Astrocyte of the spinal cord (primary cell): Measurements from ENCODE around the gene ZNF316.
"Not testable (repeated sequence)": the region's sequence is repeated elsewhere in the genome, so short reads cannot be mapped to it uniquely, and the experiment has no call there.

Experiments used
- DNase-seq: peaks from one replicate; pipeline ENCODE4 v3.0.0; 2011; ENCODE audit warnings: low read depth, low spot score
- H3K4me3 ChIP-seq: 2 replicates; pipeline ENCODE4 v1.5.1; 2011; ENCODE audit warnings: low read depth, mild to moderate bottlenecking, low read length, moderate library complexity
- CTCF ChIP-seq: IDR thresholded peaks from 2 replicates; pipeline ENCODE4 v1.5.1; 2012; ENCODE audit warnings: low read depth, mild to moderate bottlenecking, low read length, inconsistent platforms
- in situ Hi-C: cut with HindIII; loops from 2 replicates; pipeline ENCODE4 v1.10.0; 2017; ENCODE audit warnings: low sequenced_read_pairs

ZNF316 gene

DNA sequence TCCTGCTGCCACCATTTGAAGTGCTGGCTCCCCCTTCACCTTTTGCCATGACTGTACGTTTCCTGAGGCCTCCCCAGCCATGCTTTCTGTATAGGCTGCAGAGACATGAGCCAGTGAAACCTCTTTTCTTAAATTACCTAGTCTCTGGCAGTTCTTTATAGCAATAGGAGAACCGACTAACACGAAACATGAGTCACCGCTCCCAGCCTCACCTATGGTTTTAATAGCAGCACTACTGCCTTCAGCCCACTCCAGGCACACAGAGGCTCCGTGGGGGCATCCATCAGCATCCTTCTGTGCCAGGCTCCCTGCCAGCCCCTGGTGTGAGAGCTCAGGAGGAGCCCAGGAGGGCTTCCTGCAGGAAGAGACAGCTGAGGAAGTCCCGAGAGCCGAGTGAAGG, 5.5 kb upstream of the ZNF316 start:
- H3K4me3 ChIP-seq = no peak overlapping the region
- TF ChIP-seq CTCF = no peak
- no peak for DNase-seq
- in situ Hi-C loops = no loop called here

- no peak overlapping the region for H3K4me3 ChIP-seq
- TF ChIP-seq CTCF = no peak
- no peak for DNase-seq
- in situ Hi-C loops = no loop called here
Observed at GRCh38 chr7:6634021-6634420, 3.1 kb upstream of the ZNF316 start.

DNA sequence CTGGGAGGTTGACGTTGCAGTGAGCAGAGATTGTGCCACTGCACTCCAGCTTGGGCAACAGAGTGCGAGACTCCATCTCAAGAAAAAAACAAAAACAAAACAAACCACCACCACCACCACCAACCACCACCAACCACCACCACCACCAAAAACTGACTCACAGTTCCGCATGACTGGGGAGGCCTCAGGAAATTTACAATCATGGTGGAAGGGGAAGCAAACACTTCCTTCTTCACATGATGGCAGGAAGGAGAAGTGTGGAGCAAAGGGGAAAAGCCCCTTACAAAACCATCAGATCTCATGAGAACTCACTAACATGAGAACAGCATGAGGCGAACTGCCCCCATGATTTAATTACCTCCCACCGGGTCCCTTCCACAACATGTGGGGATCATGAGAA, 2.1 kb upstream of the ZNF316 start:
- in situ Hi-C loops, DNase-seq, H3K4me3 ChIP-seq: not testable (repeated sequence)

GRCh38 chr7:6637544-6638229, 569 bp downstream of the ZNF316 start:
- in situ Hi-C loops = no loop called here
- TF ChIP-seq CTCF = peak; percentile 26
- peak overlapping the region; percentile 59 for H3K4me3 ChIP-seq
- peak; percentile 7 for DNase-seq

- no peak for TF ChIP-seq CTCF
- DNase-seq = no peak
- H3K4me3 ChIP-seq = no peak overlapping the region
- in situ Hi-C loops = no loop called here
Observed at GRCh38 chr7:6639032-6639431, 1.9 kb downstream of the ZNF316 start.

- in situ Hi-C loops = no loop called here
- no peak for DNase-seq
Observed at GRCh38 chr7:6639627-6640026, 2.5 kb downstream of the ZNF316 start.

DNA sequence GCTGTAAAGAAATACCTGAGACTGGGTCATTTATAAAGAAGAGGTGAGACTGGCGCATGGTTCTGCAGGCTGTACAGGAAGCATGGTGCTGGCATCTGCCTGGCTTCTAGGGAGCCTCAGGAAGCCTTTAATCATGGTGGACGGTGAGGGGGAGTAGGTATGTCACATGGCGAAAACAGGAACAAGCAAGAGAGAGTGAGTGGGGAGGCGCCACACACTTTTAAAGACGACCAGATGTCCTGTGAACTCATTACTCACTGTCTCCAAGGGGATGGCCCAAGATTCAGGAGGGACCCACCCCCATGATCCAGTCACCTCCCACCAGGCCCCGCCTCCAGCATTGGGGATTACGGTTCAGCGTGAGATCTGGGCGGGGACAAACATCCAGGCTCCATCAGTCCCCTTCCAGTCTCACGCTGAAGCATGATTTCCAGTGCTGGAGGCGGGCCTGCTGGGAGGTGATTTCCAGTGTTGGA, 3.2 kb downstream of the ZNF316 start:
- in situ Hi-C loops = no loop called here
- TF ChIP-seq CTCF = no peak
- no peak overlapping the region for H3K4me3 ChIP-seq
- peak; percentile 17 for DNase-seq

More at GRCh38 chr7:6639627-6640026, 2.5 kb downstream of the ZNF316 start:
- H3K4me3 ChIP-seq = no peak overlapping the region
- no peak for TF ChIP-seq CTCF
